HG02981 (cell line): ENCODE measurements around the gene PLEKHG4.

Experiments used
- ATAC-seq: cut with Tn5 transposase; IDR thresholded peaks from one replicate; pipeline ENCODE4 v1.9.1; 2021; ENCODE audit warnings: mild to moderate bottlenecking, moderate library complexity; ENCODE audit not compliant: unreplicated experiment

PLEKHG4 gene

GRCh38 chr16:67283826-67284555 is 4.7 kb downstream of the PLEKHG4 start:
- no peak for ATAC-seq

- ATAC-seq = no peak
Measured at GRCh38 chr16:67284699-67285646, 5.6 kb downstream of the PLEKHG4 start.

- ATAC-seq = no peak
Measured at GRCh38 chr16:67286441-67287235, 7.3 kb downstream of the PLEKHG4 start.

- ATAC-seq = no peak
Measured at GRCh38 chr16:67287960-67288359, 8.6 kb downstream of the PLEKHG4 start.

GRCh38 chr16:67291461-67291860 is 12.1 kb downstream of the PLEKHG4 start:
- no peak for ATAC-seq

- ATAC-seq = no peak
Measured at GRCh38 chr16:67294171-67294757, 14.9 kb downstream of the PLEKHG4 start.

- no peak for ATAC-seq
Measured at GRCh38 chr16:67294938-67295361, 15.6 kb downstream of the PLEKHG4 start.

- ATAC-seq = no peak
Measured at GRCh38 chr16:67296420-67296819, 17.1 kb downstream of the PLEKHG4 start.

GRCh38 chr16:67298277-67298676 is 18.9 kb downstream of the PLEKHG4 start:
- ATAC-seq = no peak

- no peak for ATAC-seq
Measured at GRCh38 chr16:67299269-67299668, 19.9 kb downstream of the PLEKHG4 start.

- ATAC-seq = no peak
Measured at GRCh38 chr16:67301080-67301782, 21.9 kb downstream of the PLEKHG4 start.

GRCh38 chr16:67302076-67302475 is 22.7 kb downstream of the PLEKHG4 start:
- ATAC-seq = no peak

- no peak for ATAC-seq
Measured at GRCh38 chr16:67302970-67303369, 23.6 kb downstream of the PLEKHG4 start.

- ATAC-seq = no peak
Measured at GRCh38 chr16:67304020-67304419, 24.7 kb downstream of the PLEKHG4 start.

- no peak for ATAC-seq
Measured at GRCh38 chr16:67305216-67306071, 26.1 kb downstream of the PLEKHG4 start.

- no peak for ATAC-seq
Measured at GRCh38 chr16:67310561-67310960, 31.2 kb downstream of the PLEKHG4 start.

GRCh38 chr16:67311607-67312488 is 32.5 kb downstream of the PLEKHG4 start:
- peak; percentile 70 for ATAC-seq

GRCh38 chr16:67312719-67313118 is 33.4 kb downstream of the PLEKHG4 start:
- no peak for ATAC-seq
